ENCODE measurements around the gene TNFRSF14. TPM values are rescaled to one million over a fixed set of nuclear protein-coding genes. Genes with fewer than 3 reads are reported as not detected.

The TNFRSF14 gene
- total RNA-seq, 1 experiment from 2014 or later = 0.57 TPM

DNA sequence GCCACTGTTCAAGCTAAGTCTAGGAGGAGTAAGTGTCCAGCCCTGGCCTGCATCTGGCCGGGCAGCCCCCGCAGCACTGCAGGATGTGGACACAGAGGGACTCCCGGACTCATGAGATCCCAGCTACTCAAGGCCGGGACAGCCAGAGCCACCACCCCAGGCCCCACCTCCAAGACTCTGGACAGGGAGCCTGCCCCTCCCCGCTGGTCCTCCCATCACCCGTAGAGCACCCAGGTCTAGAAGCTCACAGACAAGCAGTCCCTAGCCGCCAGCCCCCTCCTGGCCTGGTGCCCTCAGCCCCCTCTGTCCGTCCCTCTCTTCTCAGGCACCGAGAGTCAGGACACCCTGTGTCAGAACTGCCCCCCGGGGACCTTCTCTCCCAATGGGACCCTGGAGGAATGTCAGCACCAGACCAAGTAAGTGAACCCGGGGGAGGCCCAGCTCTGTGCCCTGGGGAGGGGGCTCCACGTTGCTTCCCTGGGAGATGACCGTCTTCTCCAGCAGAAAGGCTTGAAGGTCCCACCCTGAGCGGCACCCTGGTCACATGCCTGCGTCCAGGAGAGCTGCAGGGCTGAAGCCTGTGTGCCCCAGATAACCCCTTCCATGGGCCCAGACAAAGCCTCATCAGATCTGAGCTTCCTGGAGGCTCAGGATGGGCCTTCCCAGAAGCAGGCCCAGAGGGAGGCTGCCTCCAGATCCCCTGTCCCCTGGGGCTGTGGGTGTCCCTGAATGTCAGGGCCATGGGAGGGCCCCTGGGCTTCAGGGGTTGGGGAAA is 4.3 kb downstream of the TNFRSF14 start:
- H3K27ac Mint-ChIP-seq = no peak overlapping the region
- DNase-seq = no peak
- Histone ChIP-seq H3K27me3 (ENCODE audit: insufficient read depth, low read length) (no peaks in the 10 kb centered on the region), H2AK5ac (ENCODE audit: insufficient read length, low read length) (no peak overlapping the region), H3K56ac (ENCODE audit: insufficient read length, low read depth, low read length) (no peak overlapping the region), H2BK12ac (ENCODE audit: insufficient read length, low read depth, low read length) (no peak overlapping the region), H3K79me2 (ENCODE audit: insufficient read depth, low read length) (no peaks in the 10 kb centered on the region), H4K8ac (replicated peaks; ENCODE audit: insufficient read length, low read depth, low read length) (no peak overlapping the region), H3K27ac (ENCODE audit: insufficient read length, low read depth, low read length) (no peak overlapping the region), H3K14ac (ENCODE audit: insufficient read depth, low read length) (no peak overlapping the region; the same call in 1 of the 2 replicates), H3K9ac (ENCODE audit: extremely low read depth, insufficient read length, low read length) (no peak overlapping the region), H3T11ph (ENCODE audit: low read length) (no peak overlapping the region), H2BK5ac (ENCODE audit: insufficient read length, low read length) (no peak overlapping the region), H3K18ac (ENCODE audit: insufficient read length, low read depth, low read length) (no peak overlapping the region), H2AFZ (ENCODE audit: low read length) (no peak overlapping the region), H4K91ac (ENCODE audit: insufficient read length, low read depth, low read length) (no peak overlapping the region), H3K4me2 (ENCODE audit: insufficient read depth, insufficient read length, low read length) (no peak overlapping the region), H3K23ac (ENCODE audit: insufficient read length, low read depth, low read length) (no peak overlapping the region), H3K4me1 (ENCODE audit: insufficient read depth, low read length) (no peaks in the 10 kb centered on the region), H2BK20ac (ENCODE audit: low read depth, low read length, poor library complexity, severe bottlenecking) (no peak overlapping the region), H4K20me1 (ENCODE audit: control insufficient read depth, insufficient read depth, insufficient read length) (no peaks in the 10 kb centered on the region), H2BK15ac (ENCODE audit: low read depth, low read length) (no peak overlapping the region), H4K5ac (ENCODE audit: insufficient read length, low read depth, low read length) (no peak overlapping the region), H3K4ac (ENCODE audit: low read depth, low read length) (no peak overlapping the region), H3K79me1 (ENCODE audit: insufficient read depth, low read depth, low read length, poor library complexity, severe bottlenecking) (no peaks in the 10 kb centered on the region), H2BK120ac (ENCODE audit: low read depth, low read length, poor library complexity, severe bottlenecking) (no peak overlapping the region), H3K9me3 (ENCODE audit: control insufficient read depth, low read depth, low read length) (no peaks in the 10 kb centered on the region), H3K23me2 (ENCODE audit: insufficient read length, low read depth, low read length, poor library complexity, severe bottlenecking) (no peaks in the 10 kb centered on the region)
- H3K27me3 Mint-ChIP-seq (ENCODE audit: low read depth) = peaks cover 2% of the 10 kb centered on the region; the same call in 1 of the 2 replicates
- H3K4me1 Mint-ChIP-seq = peaks cover 9 to 14% of the 10 kb centered on the region in 2 experiments
- no peaks in the 10 kb centered on the region for H3K36me3 Mint-ChIP-seq (ENCODE audit: insufficient read depth in 1 of 3, low read depth in 3 of 3)
- H3K4me3 Mint-ChIP-seq = no peak overlapping the region
- TF ChIP-seq, protein P1, sequence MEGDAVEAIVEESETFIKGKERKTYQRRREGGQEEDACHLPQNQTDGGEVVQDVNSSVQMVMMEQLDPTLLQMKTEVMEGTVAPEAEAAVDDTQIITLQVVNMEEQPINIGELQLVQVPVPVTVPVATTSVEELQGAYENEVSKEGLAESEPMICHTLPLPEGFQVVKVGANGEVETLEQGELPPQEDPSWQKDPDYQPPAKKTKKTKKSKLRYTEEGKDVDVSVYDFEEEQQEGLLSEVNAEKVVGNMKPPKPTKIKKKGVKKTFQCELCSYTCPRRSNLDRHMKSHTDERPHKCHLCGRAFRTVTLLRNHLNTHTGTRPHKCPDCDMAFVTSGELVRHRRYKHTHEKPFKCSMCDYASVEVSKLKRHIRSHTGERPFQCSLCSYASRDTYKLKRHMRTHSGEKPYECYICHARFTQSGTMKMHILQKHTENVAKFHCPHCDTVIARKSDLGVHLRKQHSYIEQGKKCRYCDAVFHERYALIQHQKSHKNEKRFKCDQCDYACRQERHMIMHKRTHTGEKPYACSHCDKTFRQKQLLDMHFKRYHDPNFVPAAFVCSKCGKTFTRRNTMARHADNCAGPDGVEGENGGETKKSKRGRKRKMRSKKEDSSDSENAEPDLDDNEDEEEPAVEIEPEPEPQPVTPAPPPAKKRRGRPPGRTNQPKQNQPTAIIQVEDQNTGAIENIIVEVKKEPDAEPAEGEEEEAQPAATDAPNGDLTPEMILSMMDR (conservative IDR thresholded peaks at IDR 0.05) = no peak
- H3K9me3 Mint-ChIP-seq = no peaks in the 10 kb centered on the region; a peak in 1 of 5 replicates
- no CpG with 5 or more reads among the region's 15 CpGs for WGBS (ENCODE audit: extremely low coverage, insufficient read length, low lambda C conversion rate)
